Left lobe of liver (tissue), 2 donors: ENCODE results near the gene LSMEM2. TPM values are rescaled to one million over a fixed set of nuclear protein-coding genes. Genes with fewer than 3 reads are reported as not detected.
"Not testable (repeated sequence)": the region's sequence is repeated elsewhere in the genome, so short reads cannot be mapped to it uniquely, and the experiment has no call there.

ENCODE experiments used
- ATAC-seq: fragments of 200-7000 bp; cut with Tn5 transposase; one replicate; pipeline ENCODE4 v1.9.1; 2020; ENCODE audit warnings: mild to moderate bottlenecking, moderate library complexity
- DNase-seq: peaks from one replicate; pipeline ENCODE4 v3.0.0-alpha.2; 2020; ENCODE audit warnings: low spot score
- total RNA-seq: library from RNA; stranded (reverse); gene quantifications from one replicate; pipeline ENCODE4 v1.2.1, GENCODE V29; 2021
- donor health status: DM: no; HTN: no; CAD: no; lungs with moderate emphysema.
- donor health status: DM: no; HTN: yes; CAD: no.

Gene LSMEM2
- total RNA-seq, 1 donor from 2014 or later, result not detected

GRCh38 chr3:50263478-50264382 lies 15.2 kb upstream of the LSMEM2 start:
- ATAC-seq, result no peak
- DNase-seq, result no peak

- DNase-seq (no peak), ATAC-seq (no peak)
Measured at GRCh38 chr3:50264383-50264963, 14.4 kb upstream of the LSMEM2 start.

- DNase-seq, result no peak
- ATAC-seq, result no peak
Measured at GRCh38 chr3:50264964-50265485, 13.9 kb upstream of the LSMEM2 start.

DNA sequence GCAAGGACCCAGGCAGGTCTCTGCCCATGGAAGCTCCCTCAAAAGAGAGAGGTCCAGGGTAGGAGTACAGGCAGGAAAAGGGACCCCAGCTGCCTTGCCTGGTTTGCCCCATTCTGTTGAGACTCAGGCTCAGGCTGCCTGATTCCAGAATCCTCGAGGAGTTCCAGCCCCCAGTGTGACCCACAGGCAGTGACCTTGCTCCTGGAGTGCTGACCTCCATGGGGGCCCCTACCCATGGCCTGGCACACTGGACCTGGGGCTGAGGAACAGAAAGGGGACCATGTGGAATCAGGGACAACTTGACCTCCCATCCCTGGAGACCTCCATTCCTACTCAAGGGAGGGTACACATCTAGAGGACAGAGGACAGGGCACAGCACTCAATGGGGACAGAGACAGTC lies 13.3 kb upstream of the LSMEM2 start:
- ATAC-seq (no peak), DNase-seq (no peak)

- ATAC-seq (no peak), DNase-seq (no peak)
Measured at GRCh38 chr3:50266017-50266416, 12.9 kb upstream of the LSMEM2 start.

- no peak for DNase-seq
- no peak for ATAC-seq
Measured at GRCh38 chr3:50266836-50267235, 12.1 kb upstream of the LSMEM2 start.

- peak; percentile 81 for ATAC-seq
- peak; percentile 72 for DNase-seq
Measured at GRCh38 chr3:50267280-50267913, 11.5 kb upstream of the LSMEM2 start.

DNA sequence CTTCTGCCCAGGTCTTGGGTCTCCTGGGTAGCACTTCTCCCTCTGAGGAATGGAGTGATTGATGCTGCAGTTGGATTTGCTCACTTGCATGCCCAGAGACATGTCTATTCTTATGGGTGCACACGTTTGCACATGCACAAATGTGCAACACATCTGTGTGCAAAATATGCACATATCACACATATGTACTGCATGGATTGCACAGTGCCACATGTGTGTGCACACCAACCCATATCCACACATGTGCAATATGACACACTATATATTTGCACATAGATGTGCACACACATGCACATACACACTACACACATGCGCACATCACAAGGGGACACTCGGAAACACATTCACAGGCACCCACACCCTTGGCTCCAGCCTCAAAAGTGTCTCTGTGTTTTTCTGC lies 10.6 kb upstream of the LSMEM2 start:
- no peak for ATAC-seq
- no peak for DNase-seq

- ATAC-seq (no peak), DNase-seq (no peak)
Measured at GRCh38 chr3:50268703-50269451, 10.0 kb upstream of the LSMEM2 start, which contains the start of gene SEMA3B. SEMA3B (plus strand) TSS chr3:50269147; CDS start chr3:50269241, 94 bp downstream.

DNA sequence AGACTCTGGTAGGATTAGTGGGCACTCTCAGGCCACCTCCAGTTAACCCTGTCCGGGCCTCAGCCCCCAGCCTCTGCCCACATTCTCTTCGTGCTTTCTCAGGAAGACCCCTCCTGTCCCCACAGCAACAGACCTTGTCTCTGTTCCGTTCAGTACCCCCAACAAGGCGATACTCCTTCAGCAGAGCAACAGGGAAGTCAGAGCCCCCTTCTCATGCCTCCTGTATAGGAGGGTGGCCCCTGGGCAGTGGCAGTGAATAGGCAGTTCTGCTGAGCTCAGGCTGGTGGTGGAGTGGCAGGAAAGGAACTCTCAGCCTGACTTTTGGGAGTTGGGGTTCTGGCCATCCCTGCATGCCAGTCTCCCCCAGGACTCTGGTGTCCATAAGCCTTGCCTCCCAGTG lies 9.4 kb upstream of the LSMEM2 start:
- DNase-seq (no peak), ATAC-seq (no peak)

GRCh38 chr3:50269977-50270413 lies 8.9 kb upstream of the LSMEM2 start:
- DNase-seq (no peak), ATAC-seq (no peak)

GRCh38 chr3:50270422-50271224 lies 8.3 kb upstream of the LSMEM2 start:
- DNase-seq (no peak), ATAC-seq (no peak)

DNA sequence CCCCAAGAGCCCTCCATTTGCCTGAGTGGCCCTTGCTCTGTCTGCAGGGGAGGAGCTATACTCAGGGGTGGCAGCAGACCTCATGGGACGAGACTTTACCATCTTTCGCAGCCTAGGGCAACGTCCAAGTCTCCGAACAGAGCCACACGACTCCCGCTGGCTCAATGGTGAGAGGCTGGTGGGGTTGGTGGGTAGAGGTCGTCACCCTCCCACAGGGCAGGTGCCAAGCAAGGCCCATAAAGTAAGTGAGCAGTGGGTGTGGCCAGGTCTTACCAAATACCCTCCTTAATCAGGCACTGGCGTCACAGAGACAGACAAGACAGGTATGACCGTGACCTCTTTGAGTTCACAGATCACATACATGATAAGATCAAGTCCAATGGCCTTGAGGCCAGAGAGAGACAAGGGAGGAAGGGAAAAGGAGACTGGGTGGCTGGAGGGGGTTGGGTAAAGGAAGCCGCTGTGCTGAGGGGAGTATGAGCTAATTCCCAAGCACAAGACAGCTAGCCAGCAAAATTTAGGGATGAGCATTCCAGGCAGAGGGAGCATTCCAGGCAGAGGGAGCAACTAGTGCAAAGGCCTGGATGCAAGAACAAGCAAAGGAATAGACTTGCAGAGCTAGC lies 7.5 kb upstream of the LSMEM2 start:
- no peak for DNase-seq
- no peak for ATAC-seq

GRCh38 chr3:50272538-50272910 lies 6.4 kb upstream of the LSMEM2 start:
- DNase-seq, ATAC-seq: not testable (repeated sequence)

DNA sequence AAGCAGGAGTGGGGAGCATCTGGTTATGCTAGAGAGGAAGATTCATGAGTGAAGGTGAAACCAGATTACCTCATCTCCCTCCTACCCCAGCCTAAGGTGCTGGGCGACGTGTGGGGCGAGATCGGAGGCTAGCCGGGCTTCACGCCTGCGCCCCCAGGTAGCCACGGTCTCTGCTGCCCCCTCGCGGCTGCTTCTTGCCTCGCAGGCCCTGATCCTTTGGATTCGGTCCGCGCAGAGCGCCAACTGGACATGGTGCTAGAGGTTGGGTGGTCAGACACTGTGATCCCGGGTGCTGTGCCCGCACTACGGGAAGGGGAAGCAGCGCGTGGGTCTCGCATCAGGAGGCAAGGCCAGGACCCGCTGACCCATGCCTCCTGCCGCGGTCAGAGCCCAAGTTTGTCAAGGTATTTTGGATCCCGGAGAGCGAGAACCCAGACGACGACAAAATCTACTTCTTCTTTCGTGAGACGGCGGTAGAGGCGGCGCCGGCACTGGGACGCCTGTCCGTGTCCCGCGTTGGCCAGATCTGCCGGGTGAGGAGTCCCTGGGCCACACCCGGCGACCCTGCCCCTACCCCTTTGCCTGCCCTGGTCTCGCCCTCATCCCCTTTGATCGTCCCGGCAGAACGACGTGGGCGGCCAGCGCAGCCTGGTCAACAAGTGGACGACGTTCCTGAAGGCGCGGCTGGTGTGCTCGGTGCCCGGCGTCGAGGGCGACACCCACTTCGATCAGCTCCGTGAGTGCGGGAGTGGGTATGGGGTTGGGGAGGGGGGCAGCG lies 5.8 kb upstream of the LSMEM2 start:
- ATAC-seq (peak; percentile 86), DNase-seq (peak; percentile 90)

- DNase-seq (no peak), ATAC-seq (no peak)
Measured at GRCh38 chr3:50273689-50274065, 5.2 kb upstream of the LSMEM2 start.

GRCh38 chr3:50274371-50275104 lies 4.3 kb upstream of the LSMEM2 start:
- peak; percentile 70 for ATAC-seq

More at GRCh38 chr3:50274371-50275104, 4.3 kb upstream of the LSMEM2 start:
- DNase-seq, result peak; percentile 77
